DND-41 (cell line): ENCODE results near the gene KCNK3.

ENCODE experiments used
- ATAC-seq: fragments of 200-7000 bp; cut with Tn5 transposase; 3 replicates; pipeline ENCODE4 v1.9.1; 2021; ENCODE audit warnings: low read depth; ENCODE audit not compliant: insufficient read depth
- DNase-seq: peaks from one replicate; pipeline ENCODE4 v3.0.0-alpha.2; 2020
- H2AFZ ChIP-seq: 2 replicates; pipeline ENCODE4 v1.6.0; 2012; ENCODE audit warnings: low read depth, low read length
- H3K27ac ChIP-seq: 2 replicates; pipeline ENCODE4 v1.5.1; 2012; ENCODE audit warnings: low read length, inconsistent platforms
- H3K27me3 ChIP-seq: fragments of 200-600 bp; sonication (generic); 2 replicates; pipeline ENCODE4 v1.6.0; 2012; ENCODE audit warnings: low read length, mild to moderate bottlenecking, inconsistent platforms; ENCODE audit not compliant: insufficient read depth, poor library complexity
- H3K36me3 ChIP-seq: 2 replicates; pipeline ENCODE4 v1.5.1; 2012; ENCODE audit warnings: low read length, inconsistent platforms; ENCODE audit not compliant: insufficient read depth
- H3K4me1 ChIP-seq: 2 replicates; pipeline ENCODE4 v1.5.1; 2012; ENCODE audit warnings: mild to moderate bottlenecking, low read length; ENCODE audit not compliant: insufficient read depth
- H3K4me2 ChIP-seq: 2 replicates; pipeline ENCODE4 v1.6.0; 2012; ENCODE audit warnings: mild to moderate bottlenecking, moderate library complexity, low read length, inconsistent platforms; ENCODE audit not compliant: insufficient read depth
- H3K4me3 ChIP-seq, 2 experiments: fragments of 200-600 bp in 1 of 2; shearing (Covaris generic) in 1 of 2; 2 replicates each; pipeline ENCODE4 v1.5.1; 2012 to 2016; ENCODE audit warnings: inconsistent platforms in 2 of 2, low read length in 2 of 2, mild to moderate bottlenecking in 2 of 2, low read depth in 1 of 2, moderate library complexity in 1 of 2
- H3K79me2 ChIP-seq: 2 replicates; pipeline ENCODE4 v1.6.0; 2012; ENCODE audit warnings: low read length, inconsistent platforms; ENCODE audit not compliant: insufficient read depth
- H3K9ac ChIP-seq: 2 replicates; pipeline ENCODE4 v1.6.0; 2012; ENCODE audit warnings: low read depth, mild to moderate bottlenecking, inconsistent platforms, low read length, moderate library complexity
- H3K9me3 ChIP-seq: 2 replicates; pipeline ENCODE4 v1.5.1; 2012; ENCODE audit warnings: low read length, moderate library complexity, mild to moderate bottlenecking, inconsistent platforms; ENCODE audit not compliant: insufficient read depth, severe bottlenecking
- H4K20me1 ChIP-seq: 2 replicates; pipeline ENCODE4 v1.6.0; 2012; ENCODE audit warnings: low read length; ENCODE audit not compliant: insufficient read depth
- EZH2 ChIP-seq: IDR thresholded peaks from 3 replicates; pipeline ENCODE4 v1.6.1; 2012; ENCODE audit warnings: borderline replicate concordance, low read depth, mild to moderate bottlenecking, moderate library complexity, low read length, inconsistent platforms; ENCODE audit not compliant: severe bottlenecking
- TF ChIP-seq, protein P1 (sequence below): IDR thresholded peaks from 2 replicates; pipeline ENCODE4 v1.5.1; 2012; ENCODE audit warnings: borderline replicate concordance, low read length, moderate library complexity, mild to moderate bottlenecking; ENCODE audit not compliant: poor library complexity, severe bottlenecking; ENCODE audit errors: extremely low read depth

The KCNK3 gene

DNA sequence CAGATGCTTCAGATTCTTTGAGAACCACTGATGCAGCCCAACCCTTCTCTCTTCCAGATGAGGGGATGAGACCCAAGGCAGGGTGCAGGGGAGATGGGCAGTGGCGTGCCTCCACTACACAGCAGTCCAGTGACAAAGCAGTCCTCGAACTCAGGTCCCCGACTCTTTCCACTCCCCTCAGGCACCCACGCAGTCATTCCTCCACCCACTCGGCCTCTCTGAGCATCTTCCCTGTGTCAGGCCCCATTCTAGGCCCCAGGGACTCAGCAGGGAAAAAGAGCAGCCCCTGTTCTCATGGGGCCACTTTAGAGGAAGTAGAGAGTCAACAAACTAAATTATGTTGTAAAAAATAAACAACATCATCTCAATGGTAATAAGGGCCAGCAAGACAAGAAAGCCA lies 15.2 kb downstream of the KCNK3 start:
- no peak overlapping the region for H2AFZ ChIP-seq
- H4K20me1 ChIP-seq: 0 out of 2 replicates have a peak, but pooled peaks cover 4% of the 10 kb centered on the region
- DNase-seq (no peak), ATAC-seq (no peak)
- no peak for TF ChIP-seq EZH2
- TF ChIP-seq, protein P1, sequence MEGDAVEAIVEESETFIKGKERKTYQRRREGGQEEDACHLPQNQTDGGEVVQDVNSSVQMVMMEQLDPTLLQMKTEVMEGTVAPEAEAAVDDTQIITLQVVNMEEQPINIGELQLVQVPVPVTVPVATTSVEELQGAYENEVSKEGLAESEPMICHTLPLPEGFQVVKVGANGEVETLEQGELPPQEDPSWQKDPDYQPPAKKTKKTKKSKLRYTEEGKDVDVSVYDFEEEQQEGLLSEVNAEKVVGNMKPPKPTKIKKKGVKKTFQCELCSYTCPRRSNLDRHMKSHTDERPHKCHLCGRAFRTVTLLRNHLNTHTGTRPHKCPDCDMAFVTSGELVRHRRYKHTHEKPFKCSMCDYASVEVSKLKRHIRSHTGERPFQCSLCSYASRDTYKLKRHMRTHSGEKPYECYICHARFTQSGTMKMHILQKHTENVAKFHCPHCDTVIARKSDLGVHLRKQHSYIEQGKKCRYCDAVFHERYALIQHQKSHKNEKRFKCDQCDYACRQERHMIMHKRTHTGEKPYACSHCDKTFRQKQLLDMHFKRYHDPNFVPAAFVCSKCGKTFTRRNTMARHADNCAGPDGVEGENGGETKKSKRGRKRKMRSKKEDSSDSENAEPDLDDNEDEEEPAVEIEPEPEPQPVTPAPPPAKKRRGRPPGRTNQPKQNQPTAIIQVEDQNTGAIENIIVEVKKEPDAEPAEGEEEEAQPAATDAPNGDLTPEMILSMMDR: no peak
- H3K79me2 ChIP-seq: no peaks in the 10 kb centered on the region
- H3K4me2 ChIP-seq: no peak overlapping the region
- H3K27ac ChIP-seq: no peak overlapping the region
- H3K4me1 ChIP-seq: no peaks in the 10 kb centered on the region
- peaks cover 6% of the 10 kb centered on the region for H3K27me3 ChIP-seq
- no peaks in the 10 kb centered on the region for H3K36me3 ChIP-seq
- H3K9ac ChIP-seq: no peak overlapping the region
- no peak overlapping the region for H3K4me3 ChIP-seq
- no peaks in the 10 kb centered on the region for H3K9me3 ChIP-seq

DNA sequence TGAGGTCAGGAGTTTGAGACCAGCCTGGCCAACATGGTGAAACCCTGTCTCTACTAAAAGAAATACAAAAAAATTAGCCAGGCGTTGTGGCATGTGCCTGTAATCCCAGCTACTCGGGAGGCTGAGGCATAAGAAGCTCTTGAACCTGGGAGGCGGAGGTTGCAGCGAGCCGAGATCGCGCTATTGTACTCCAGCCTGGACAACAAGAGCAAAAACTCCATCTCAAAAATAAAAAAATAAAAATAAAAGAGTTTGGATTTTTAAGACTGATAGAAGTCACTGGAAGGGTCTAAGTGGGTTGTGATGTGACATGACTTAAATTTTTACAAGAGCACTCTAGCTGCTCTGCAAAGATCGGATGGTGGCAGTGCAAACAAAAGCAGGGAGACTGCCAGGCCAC lies 15.9 kb downstream of the KCNK3 start:
- DNase-seq (no peak), ATAC-seq (no peak)
- Histone ChIP-seq H3K79me2 (no peaks in the 10 kb centered on the region), H3K4me3 (no peak overlapping the region), H3K27me3 (peaks cover 6% of the 10 kb centered on the region), H3K9me3 (no peaks in the 10 kb centered on the region), H3K27ac (no peak overlapping the region), H2AFZ (no peak overlapping the region), H3K4me2 (no peak overlapping the region), H4K20me1 (0 out of 2 replicates have a peak, but pooled peaks cover 4% of the 10 kb centered on the region), H3K4me1 (no peaks in the 10 kb centered on the region), H3K36me3 (no peaks in the 10 kb centered on the region), H3K9ac (no peak overlapping the region)
- TF ChIP-seq, protein P1: no peak
- no peak for TF ChIP-seq EZH2

DNA sequence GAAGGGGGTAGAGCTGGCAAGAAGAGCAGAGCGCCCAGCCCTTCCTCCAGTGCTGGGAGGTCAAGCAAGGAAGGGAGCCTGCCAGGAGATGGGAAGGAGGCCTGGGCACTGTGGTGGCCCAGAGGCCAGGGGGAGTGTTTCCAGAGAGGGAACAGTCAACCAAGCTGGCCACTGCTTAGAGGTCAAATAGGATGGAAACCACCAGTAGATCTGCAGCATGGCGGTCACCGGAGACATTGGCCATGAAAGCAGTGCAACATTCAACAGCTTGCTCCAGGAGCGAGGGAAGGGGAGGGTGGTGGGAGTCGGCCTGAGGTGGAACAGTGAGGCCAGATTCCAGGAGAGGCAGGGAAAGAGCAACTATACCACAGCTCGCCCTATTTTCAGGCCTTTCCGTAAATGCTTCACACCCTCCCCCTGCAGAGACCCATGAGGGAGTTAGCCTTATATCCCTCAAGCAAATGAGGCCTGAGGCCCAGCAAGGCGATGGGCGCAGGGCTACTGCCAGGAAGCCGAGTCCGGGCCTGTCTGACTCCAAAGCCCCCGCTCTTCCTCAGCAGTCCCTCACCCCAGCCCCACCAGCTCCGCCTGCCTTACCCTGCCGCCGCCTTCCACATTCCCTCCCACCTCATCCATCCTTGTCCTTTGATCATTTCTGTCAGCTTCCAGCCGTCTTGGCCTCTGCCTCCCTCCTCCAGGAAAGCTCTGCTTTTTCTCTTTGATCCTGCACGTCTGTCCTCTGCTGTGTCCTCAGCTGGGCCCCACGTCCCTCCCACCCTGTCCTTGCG lies 17.0 kb downstream of the KCNK3 start:
- no peak for TF ChIP-seq EZH2
- TF ChIP-seq, protein P1: no peak
- no peak for DNase-seq
- Histone ChIP-seq H3K36me3 (no peaks in the 10 kb centered on the region), H3K4me2 (no peak overlapping the region), H2AFZ (no peak overlapping the region), H3K27ac (no peak overlapping the region), H3K9me3 (no peaks in the 10 kb centered on the region), H3K4me1 (no peaks in the 10 kb centered on the region), H3K9ac (no peak overlapping the region), H3K27me3 (peaks cover 6% of the 10 kb centered on the region), H4K20me1 (0 out of 2 replicates have a peak, but pooled peaks cover 4% of the 10 kb centered on the region), H3K79me2 (no peaks in the 10 kb centered on the region), H3K4me3 (no peak overlapping the region)
- no peak for ATAC-seq
